Ovary (tissue), 3 donors: ENCODE results near the gene KRT2.

Experiments
- POLR2A ChIP-seq: fragments of 450-650 bp; IDR thresholded peaks from one replicate; pipeline ENCODE4 v1.6.1; 2017; ENCODE audit warnings: antibody characterized with exemption, mild to moderate bottlenecking, moderate library complexity
- TF ChIP-seq, protein P1 (sequence below), 3 donors: fragments of 450-650 bp in 2 of 3; fragments of 200-600 bp in 1 of 3; IDR thresholded peaks; one replicate each; pipeline versions ENCODE4 v1.5.1 to v1.8.0; 2016 to 2022; ENCODE audit warnings: antibody characterized with exemption in 3 of 3, mild to moderate bottlenecking in 1 of 3
- donor health status: DM: no; HTN: no; CAD: no.

DNA sequence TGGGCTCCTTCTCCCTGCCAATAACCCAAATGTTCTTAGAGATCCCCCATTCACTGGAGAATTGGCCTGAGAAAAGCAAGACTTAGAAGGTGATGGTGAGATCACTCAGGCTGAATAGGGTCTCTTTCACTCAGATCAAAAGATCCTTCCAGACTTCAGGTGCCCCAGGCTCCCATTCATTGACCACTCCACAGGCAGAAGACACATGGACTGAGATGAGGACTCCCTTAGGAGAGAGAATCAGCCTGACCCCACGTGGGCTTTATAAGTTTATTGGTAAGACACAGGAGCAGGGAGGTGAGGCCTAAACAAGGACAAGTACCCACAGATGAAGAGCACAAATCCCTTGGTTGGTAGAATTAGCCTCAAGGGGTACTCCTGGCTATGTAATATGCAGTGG is 44.7 kb downstream of the KRT2 start:
- TF ChIP-seq, protein P1, sequence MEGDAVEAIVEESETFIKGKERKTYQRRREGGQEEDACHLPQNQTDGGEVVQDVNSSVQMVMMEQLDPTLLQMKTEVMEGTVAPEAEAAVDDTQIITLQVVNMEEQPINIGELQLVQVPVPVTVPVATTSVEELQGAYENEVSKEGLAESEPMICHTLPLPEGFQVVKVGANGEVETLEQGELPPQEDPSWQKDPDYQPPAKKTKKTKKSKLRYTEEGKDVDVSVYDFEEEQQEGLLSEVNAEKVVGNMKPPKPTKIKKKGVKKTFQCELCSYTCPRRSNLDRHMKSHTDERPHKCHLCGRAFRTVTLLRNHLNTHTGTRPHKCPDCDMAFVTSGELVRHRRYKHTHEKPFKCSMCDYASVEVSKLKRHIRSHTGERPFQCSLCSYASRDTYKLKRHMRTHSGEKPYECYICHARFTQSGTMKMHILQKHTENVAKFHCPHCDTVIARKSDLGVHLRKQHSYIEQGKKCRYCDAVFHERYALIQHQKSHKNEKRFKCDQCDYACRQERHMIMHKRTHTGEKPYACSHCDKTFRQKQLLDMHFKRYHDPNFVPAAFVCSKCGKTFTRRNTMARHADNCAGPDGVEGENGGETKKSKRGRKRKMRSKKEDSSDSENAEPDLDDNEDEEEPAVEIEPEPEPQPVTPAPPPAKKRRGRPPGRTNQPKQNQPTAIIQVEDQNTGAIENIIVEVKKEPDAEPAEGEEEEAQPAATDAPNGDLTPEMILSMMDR (IDR thresholded peaks at IDR 0.05): no peak
- TF ChIP-seq POLR2A: no peak
